A549 (cell line): ENCODE measurements around the gene OTULINL. TPM values are rescaled to one million over a fixed set of nuclear protein-coding genes. Genes with fewer than 3 reads are reported as not detected.

Experiments used
- ATAC-seq, 2 experiments: fragments of 200-7000 bp in 1 of 2; fragments of >200 bp in 1 of 2; cut with Nextera tagmentation in 1 of 2; cut with Tn5 transposase in 1 of 2; 3 replicates each; pipeline versions ENCODE4 v1.8.0 to v1.9.1; 2018 to 2020; ENCODE audit warnings: mild to moderate bottlenecking in 1 of 2, moderate library complexity in 1 of 2
- CTCF ChIA-PET: fragments of 300-600 bp; sonication (Branson Sonifier 250); formaldehyde crosslinking; extraction: SDS; loops from one replicate; lab custom pipeline; 2021; ENCODE audit warnings: antibody characterized with exemption, inconsistent platforms; lab: Yijun Ruan, JAX
- POLR2A ChIA-PET: fragments of 350-600 bp; formaldehyde crosslinking; extraction: SDS; loops from one replicate; lab custom pipeline; 2021; ENCODE audit warnings: antibody characterized with exemption, inconsistent platforms; lab: Yijun Ruan, JAX
- DNase-seq, 2 experiments: peaks; one replicate each; pipeline versions ENCODE4 v3.0.0 to v3.0.0-alpha.2; 2011 to 2016; ENCODE audit warnings: low read depth in 1 of 2, low spot score in 1 of 2
- FAIRE-seq: peaks from 2 replicates; lab custom pipeline; 2011; peaks lifted over from hg19 to GRCh38; lab: Jason Lieb, UNC
- H3K27ac ChIP-seq, 2 experiments: fragments of >200 bp; sonication (Bioruptor Twin); formaldehyde crosslinking; 3 replicates each; pipeline ENCODE4 v1.5.1; 2016 to 2017
- H3K4me1 ChIP-seq: fragments of >200 bp; sonication (Bioruptor Twin); formaldehyde crosslinking; 3 replicates; pipeline ENCODE4 v1.6.1; 2016
- H3K4me2 ChIP-seq: fragments of >200 bp; sonication (Bioruptor Twin); formaldehyde crosslinking; 3 replicates; pipeline ENCODE4 v1.6.1; 2016
- H3K4me3 ChIP-seq: fragments of >200 bp; sonication (Bioruptor Twin); formaldehyde crosslinking; 3 replicates; pipeline ENCODE4 v1.5.1; 2016
- H3K9me3 ChIP-seq: fragments of >200 bp; sonication (Bioruptor Twin); formaldehyde crosslinking; 3 replicates; pipeline ENCODE4 v1.6.1; 2016
- EHF ChIP-seq: fragments of 250-450 bp; sonication (Bioruptor Pico); IDR thresholded peaks from 2 replicates; pipeline ENCODE4 v1.5.0; 2020; ENCODE audit warnings: mild to moderate bottlenecking
- ELK1 ChIP-seq: fragments of 150-350 bp; IDR thresholded peaks from 2 replicates; pipeline ENCODE4 v1.6.1; 2014; ENCODE audit warnings: low read depth, mild to moderate bottlenecking, low read length
- EP300 ChIP-seq, 2 experiments: fragments of >200 bp; sonication (Bioruptor Twin); formaldehyde crosslinking; IDR thresholded peaks; 2 replicates in 1 of 2; 3 replicates in 1 of 2; pipeline ENCODE4 v1.6.1; 2016 to 2017
- HOXB13 ChIP-seq: fragments of 250-450 bp; sonication (Bioruptor Pico); IDR thresholded peaks from 2 replicates; pipeline ENCODE4 v1.5.0; 2020; ENCODE audit warnings: low read depth, mild to moderate bottlenecking, moderate library complexity
- JUN ChIP-seq, 2 experiments: fragments of >200 bp; sonication (Bioruptor Twin); formaldehyde crosslinking; IDR thresholded peaks; 2 replicates in 1 of 2; 3 replicates in 1 of 2; pipeline ENCODE4 v1.6.1; 2016 to 2017
- JUNB ChIP-seq: fragments of >200 bp; sonication (Bioruptor Twin); formaldehyde crosslinking; IDR thresholded peaks from 2 replicates; pipeline ENCODE4 v1.6.1; 2016
- NFE2L2 ChIP-seq: fragments of 150-350 bp; conservative IDR thresholded peaks from 2 replicates; pipeline ENCODE4 v1.6.1; 2014; ENCODE audit warnings: low read length
- NPAS2 ChIP-seq: fragments of 250-450 bp; sonication (Bioruptor Pico); IDR thresholded peaks from 2 replicates; pipeline ENCODE4 v1.8.0; 2022; ENCODE audit warnings: mild to moderate bottlenecking, moderate library complexity, borderline replicate concordance
- NR3C1 ChIP-seq: fragments of >200 bp; sonication (Bioruptor Twin); formaldehyde crosslinking; IDR thresholded peaks from 3 replicates; pipeline ENCODE4 v1.6.1; 2017
- PBX3 ChIP-seq: IDR thresholded peaks from 2 replicates; pipeline ENCODE4 v1.6.1; 2012
- POLR2AphosphoS2 ChIP-seq: conservative IDR thresholded peaks from 2 replicates; pipeline ENCODE4 v1.6.1; 2012; ENCODE audit warnings: low read length, improper control_type of control experiment, inconsistent platforms
- RCOR1 ChIP-seq: fragments of 150-350 bp; IDR thresholded peaks from 2 replicates; pipeline ENCODE4 v1.6.1; 2014; ENCODE audit warnings: antibody characterized with exemption, low read length, low read depth
- REST ChIP-seq: fragments of 200-600 bp; sonication (generic); IDR thresholded peaks from 2 replicates; pipeline ENCODE4 v1.6.1; 2016; ENCODE audit warnings: antibody characterized with exemption, mild to moderate bottlenecking, moderate library complexity
- USF2 ChIP-seq: fragments of 450-650 bp; IDR thresholded peaks from 2 replicates; pipeline ENCODE4 v1.6.1; 2014; ENCODE audit warnings: antibody characterized with exemption
- ZNF302 ChIP-seq: fragments of 250-450 bp; sonication (Bioruptor Pico); IDR thresholded peaks from 2 replicates; pipeline ENCODE4 v1.9.0; 2021; ENCODE audit warnings: inconsistent platforms, mild to moderate bottlenecking, moderate library complexity
- ZSCAN20 ChIP-seq: fragments of 250-450 bp; sonication (Bioruptor Pico); IDR thresholded peaks from 2 replicates; pipeline ENCODE4 v1.8.0; 2022; ENCODE audit warnings: mild to moderate bottlenecking, moderate library complexity
- WGBS: methylation state at CpG from one replicate; pipeline ENCODE4 v1.1.6; 2017; ENCODE audit errors: missing lambda C conversion rate; 5-methylcytosine and 5-hydroxymethylcytosine counted together
- polyA plus RNA-seq, 4 experiments: library from polyadenylated mRNA; depleted of rRNA in 3 of 4; stranded (reverse); fragments of >200 nt; fragmentation: RNase III in 1 of 4; extraction: RNeasy Plus Mini Kit Qiagen cat#74134 plus additional on column Dnase treatment in 1 of 4; gene quantifications; 2 replicates in 3 of 4; 3 replicates in 1 of 4; pipeline ENCODE4 v1.2.3, GENCODE V29; 2011 to 2017

Gene OTULINL
- polyA plus RNA-seq, 2 of the 4 experiments (the other 2 are of a cell fraction): 2.9 to 3.7 TPM

GRCh38 chr5:14595189-14595588, 13.6 kb downstream of the OTULINL start (continued):
- no peak for TF ChIP-seq EHF (CRISPR knock-in tag)
- TF ChIP-seq ZNF302 (CRISPR knock-in tag): no peak
- no peak for TF ChIP-seq POLR2AphosphoS2

- H3K4me1 ChIP-seq: 0 out of 3 replicates have a peak, but pooled peaks cover 4% of the 10 kb centered on the region
- H3K9me3 ChIP-seq: no peaks in the 10 kb centered on the region
- TF ChIP-seq RCOR1: no peak
- no peak for TF ChIP-seq NR3C1
- TF ChIP-seq HOXB13 (CRISPR knock-in tag): no peak
- TF ChIP-seq, all 56 proteins: peak for 0
- H3K27ac ChIP-seq: no peak overlapping the region
- no peak for DNase-seq
- WGBS: 17% methylated on average over 1 of the region's 1 CpG
- no peak overlapping the region for H3K4me3 ChIP-seq
- ChIA-PET CTCF (no interaction called here), POLR2A (no interaction called here)
- H3K4me2 ChIP-seq: no peak overlapping the region
- no peak for FAIRE-seq
- no peak for ATAC-seq
These were observed 14.3 kb downstream of the OTULINL start for GRCh38 chr5:14595891-14596290.

GRCh38 chr5:14597080-14597479, 15.5 kb downstream of the OTULINL start:
- no peak for ATAC-seq
- CTCF ChIA-PET: no interaction called here

More at GRCh38 chr5:14597080-14597479, 15.5 kb downstream of the OTULINL start:
- DNase-seq (no peak), FAIRE-seq (no peak)
- H3K27ac ChIP-seq: no peak overlapping the region
- no peak for TF ChIP-seq NPAS2 (CRISPR knock-in tag)
- no peak for TF ChIP-seq EP300 (IDR thresholded peaks at IDR 0.05)
- TF ChIP-seq USF2: no peak
- no peak for TF ChIP-seq JUNB
- no peak for TF ChIP-seq NFE2L2
- no peak for TF ChIP-seq ELK1
- TF ChIP-seq JUN (IDR thresholded peaks at IDR 0.05): no peak
- no peak for TF ChIP-seq PBX3
- no peak for TF ChIP-seq REST
- TF ChIP-seq ZSCAN20 (CRISPR knock-in tag): no peak
- H3K4me3 ChIP-seq: no peak overlapping the region
- no peaks in the 10 kb centered on the region for H3K4me1 ChIP-seq
- no peaks in the 10 kb centered on the region for H3K9me3 ChIP-seq
- POLR2A ChIA-PET: no interaction called here
- WGBS: 25% methylated on average over 1 of the region's 1 CpG
- H3K4me2 ChIP-seq: no peak overlapping the region
